Ureter (tissue), 1 donor: ENCODE data around the gene CAMTA1. TPM values are rescaled to one million over a fixed set of nuclear protein-coding genes. Genes with fewer than 3 reads are reported as not detected.
"Not testable (repeated sequence)": the region's sequence is repeated elsewhere in the genome, so short reads cannot be mapped to it uniquely, and the experiment has no call there.

Source experiments
- DNase-seq: peaks from one replicate; pipeline ENCODE4 v3.0.0-alpha.2; 2020; ENCODE audit warnings: low spot score
- total RNA-seq: library from RNA; stranded (reverse); gene quantifications from one replicate; pipeline ENCODE4 v1.2.4, GENCODE V29; 2023
- donor health status: DM: yes; HTN: yes; CAD: no.

The CAMTA1 gene
- total RNA-seq, 1 donor from 2014 or later: 88.1 TPM

GRCh38 chr1:7146710-7147109 is 361.5 kb downstream of the CAMTA1 start:
- DNase-seq: no peak

- DNase-seq: not testable (repeated sequence)
These were observed 362.5 kb downstream of the CAMTA1 start for GRCh38 chr1:7147581-7148282.

- peak; percentile 65 for DNase-seq
These were observed 364.0 kb downstream of the CAMTA1 start for GRCh38 chr1:7149080-7149838.

DNA sequence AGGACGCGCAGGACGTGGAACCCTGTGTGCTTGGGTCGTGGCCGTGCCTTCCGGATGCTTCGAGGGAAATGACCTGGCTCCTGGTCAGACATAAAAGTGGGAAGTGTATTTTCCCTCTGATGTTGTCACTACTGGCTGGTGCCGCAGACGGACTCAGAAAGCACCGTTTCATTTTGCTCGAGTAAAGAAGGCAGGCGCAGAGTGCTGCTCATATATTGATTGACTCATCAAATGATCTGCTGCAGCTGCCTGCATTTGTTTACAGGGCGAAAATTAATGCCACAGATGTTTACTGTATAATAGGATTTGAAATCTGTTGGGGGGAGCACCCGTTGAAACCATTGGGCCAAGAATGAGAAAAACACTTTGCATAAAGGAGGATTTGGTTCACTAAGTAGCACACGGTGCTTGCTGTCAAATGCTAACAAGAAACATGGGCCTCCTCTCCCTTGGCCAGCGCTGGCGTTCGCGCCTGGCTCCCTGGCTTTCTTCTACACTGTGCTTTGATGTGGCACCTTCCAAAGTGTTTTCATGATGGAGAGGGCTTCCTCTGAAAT is 365.5 kb downstream of the CAMTA1 start:
- no peak for DNase-seq

DNA sequence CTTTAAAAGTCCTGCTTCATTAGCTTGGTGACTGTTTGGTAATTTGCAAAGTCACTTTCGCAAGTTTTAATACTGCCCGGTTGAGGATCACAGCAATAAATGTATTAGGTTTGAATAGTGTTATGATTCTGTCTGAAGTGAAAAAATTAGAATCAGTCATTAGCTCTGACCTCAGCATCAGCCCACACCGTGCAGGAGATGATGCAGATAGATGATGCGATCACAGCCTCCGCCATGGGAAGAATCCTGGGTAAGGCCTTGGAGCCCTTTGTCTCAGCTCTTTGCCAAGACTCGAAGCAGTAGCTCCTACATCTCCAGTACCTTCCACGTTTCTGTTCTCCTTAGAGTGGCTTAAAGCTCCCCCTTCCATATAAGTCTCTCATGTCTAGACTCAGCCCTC is 366.7 kb downstream of the CAMTA1 start:
- DNase-seq: no peak

GRCh38 chr1:7152655-7153054 is 367.4 kb downstream of the CAMTA1 start:
- DNase-seq: no peak

DNA sequence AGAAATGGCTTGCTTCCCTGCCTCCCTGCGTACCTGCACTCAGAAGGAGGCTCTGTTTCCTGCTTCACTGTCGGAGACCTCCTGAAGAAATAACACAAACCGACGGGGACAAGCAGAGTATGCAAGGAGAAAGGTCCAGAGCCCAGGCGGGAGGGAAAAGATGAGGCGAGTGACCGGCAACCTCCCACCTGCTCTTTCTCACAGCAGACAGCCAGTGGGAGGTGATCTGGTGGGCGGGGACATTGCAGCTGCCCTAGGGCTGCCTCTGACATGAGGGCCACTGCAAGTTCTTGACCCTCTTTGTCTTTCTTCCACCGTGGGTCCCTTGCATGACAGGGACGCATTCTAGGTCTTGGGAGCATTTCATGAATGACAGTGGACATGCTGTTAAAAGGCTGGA is 368.2 kb downstream of the CAMTA1 start:
- DNase-seq: no peak

DNA sequence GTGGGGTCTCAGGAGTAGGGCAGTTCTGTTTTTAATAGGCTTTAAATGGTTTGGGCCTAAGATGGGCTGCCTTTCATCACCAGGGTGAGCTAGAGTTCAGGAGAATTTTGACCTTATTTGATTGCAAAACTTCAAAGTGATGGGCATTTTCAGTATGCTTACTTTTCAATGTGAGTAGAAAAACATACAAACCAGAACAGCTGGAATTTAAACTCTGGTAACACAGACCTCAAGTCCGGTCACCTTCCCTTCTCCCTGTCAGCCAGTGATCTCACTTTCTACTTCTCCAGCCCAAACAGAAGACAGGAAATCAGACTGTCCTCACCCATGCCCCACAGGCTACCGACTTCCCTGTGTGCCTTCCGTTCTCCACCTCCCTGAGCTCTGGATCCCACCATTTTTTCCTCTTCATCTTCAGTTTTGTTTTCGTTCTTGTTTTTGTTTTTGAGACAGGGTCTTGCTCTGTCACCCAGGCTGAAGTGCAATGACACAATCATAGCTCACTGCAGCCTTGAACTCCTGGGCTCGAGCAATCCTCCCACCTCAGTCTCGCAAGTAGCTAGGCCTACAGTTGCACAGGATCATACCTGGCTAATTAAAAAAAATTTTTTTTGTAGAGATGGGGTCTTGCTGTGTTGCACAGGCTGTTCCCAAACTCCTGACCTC is 374.0 kb downstream of the CAMTA1 start:
- no peak for DNase-seq

GRCh38 chr1:7168554-7168953 is 383.3 kb downstream of the CAMTA1 start:
- DNase-seq: not testable (repeated sequence)

DNA sequence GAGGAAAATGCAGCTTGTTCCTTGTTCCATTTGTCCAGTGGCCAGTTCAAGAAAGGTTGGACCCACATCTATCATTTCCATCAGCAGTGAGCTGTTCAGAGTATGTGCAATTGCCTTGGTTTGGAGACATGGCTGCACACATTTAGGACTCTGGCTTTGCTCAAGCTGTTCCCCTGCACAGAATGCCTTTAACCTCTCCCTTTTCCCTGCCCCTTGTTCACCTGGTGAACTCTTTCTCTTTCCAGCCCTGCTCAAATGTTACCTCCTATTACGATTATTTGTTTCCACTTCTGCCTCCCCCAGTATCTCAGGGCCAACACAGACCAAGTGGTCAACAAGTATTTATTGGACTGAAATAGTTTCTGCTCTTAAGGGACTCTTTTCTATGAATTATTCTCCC is 385.9 kb downstream of the CAMTA1 start:
- DNase-seq: no peak

DNA sequence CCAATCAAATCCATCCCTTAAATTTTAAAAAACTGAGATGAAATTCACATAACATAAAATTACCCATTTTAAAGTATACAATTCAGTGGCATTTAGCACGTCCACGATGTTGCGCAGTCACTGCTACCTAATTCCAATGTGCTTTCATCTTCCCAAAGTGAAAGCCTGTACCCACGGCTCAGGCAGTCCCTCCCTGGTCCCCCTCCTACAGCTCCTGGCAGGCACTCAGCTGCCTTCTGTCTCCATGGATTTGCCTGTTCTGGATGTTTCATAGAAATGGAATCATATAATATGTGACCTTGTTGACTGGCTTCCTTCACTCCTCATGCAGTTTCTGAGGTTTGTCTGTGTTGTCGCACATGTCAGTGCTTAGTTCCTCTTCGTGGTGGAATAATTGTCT is 386.3 kb downstream of the CAMTA1 start:
- DNase-seq: no peak

DNA sequence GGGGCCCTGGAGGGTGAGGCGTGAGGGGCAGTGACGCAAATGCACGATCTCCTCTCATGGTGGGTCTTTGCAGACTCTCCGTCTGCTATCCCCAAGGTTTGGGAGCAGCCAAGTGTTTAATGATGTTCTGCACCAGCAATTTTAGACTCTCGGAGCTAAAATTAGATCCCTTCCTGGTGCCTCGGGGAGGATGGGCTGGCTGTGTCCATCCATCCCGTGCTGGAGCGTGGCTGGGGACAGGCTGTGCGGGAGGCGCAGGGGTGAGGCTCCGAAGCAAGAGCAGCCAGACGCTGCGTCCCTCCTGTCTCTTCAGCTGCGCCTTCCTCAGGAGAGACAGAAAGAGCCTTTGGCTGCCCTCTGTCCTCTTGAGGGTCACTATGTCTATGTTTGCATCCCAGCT is 387.6 kb downstream of the CAMTA1 start:
- DNase-seq: no peak

DNA sequence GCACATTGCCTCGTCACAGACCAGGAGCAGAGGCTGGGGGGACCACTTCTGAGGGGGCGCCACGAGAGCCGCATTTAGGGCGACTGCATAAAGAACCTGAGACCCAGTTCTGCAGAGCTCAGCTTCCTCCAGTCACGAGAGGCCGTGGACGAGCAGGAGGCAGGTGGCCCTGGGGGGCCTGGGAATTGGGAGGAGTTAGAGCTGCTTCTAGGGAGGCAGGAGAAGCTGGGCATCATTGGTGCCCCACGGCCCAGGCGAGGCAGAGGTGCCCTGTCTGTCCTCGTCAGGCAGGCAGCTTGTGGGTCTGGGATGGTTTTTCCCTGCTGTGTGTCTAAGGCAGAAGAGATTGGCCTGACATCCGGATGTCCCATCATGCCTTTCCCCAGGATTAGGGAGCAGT is 389.3 kb downstream of the CAMTA1 start:
- DNase-seq: no peak

- DNase-seq: no peak
These were observed 390.0 kb downstream of the CAMTA1 start for GRCh38 chr1:7174980-7175906.

- no peak for DNase-seq
These were observed 391.8 kb downstream of the CAMTA1 start for GRCh38 chr1:7177021-7177420.

DNA sequence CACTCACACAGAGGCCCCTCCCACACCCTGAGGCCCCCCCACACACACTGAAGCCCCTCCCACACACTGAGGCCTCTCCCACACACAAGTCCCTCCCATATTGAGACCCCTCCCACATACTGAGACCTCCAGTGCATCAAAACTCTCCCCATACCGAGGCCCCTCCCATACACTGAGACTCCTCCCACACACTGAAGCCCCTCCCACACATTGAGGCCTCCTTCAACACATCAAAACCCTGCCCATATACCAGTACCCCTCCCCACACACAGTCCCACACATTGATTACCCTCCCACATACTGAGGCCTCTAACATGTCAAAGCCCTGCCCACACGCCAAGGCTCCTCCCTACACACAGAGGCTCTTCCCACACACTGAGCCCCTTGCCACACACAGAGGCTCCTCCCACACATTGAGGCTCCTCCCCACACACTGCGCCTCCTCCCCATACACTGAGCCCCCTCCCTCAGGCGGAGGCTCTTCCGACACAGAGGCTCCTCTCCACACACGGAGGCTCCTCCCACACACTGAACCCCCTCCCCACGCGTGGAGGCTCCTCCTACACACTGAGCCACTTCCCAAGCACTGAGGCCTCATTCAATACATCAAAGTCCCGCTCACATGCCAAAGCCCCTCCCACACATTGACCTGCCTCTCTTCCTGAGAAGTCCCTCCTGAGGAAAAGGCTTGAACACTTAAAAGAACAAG is 392.3 kb downstream of the CAMTA1 start:
- DNase-seq: no peak

DNA sequence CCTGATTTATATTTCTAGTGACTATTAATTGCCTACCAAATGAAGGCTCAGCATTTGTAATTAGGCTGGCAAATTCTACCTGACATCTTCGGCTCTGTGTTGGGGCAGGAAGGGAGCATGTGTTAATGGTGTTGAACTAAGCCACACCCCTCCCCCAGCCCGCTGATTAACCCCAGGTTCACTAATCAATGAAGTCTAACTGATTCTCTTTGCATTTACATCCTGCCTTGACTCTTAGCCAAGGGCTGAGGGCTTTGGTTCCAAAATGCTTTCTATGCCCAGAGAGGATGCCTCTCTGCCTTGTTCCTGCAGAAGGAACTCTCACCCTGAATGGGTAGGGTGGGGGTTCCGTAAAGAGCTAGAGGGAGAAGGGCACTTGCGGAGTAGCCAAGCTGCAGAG is 393.1 kb downstream of the CAMTA1 start:
- no peak for DNase-seq

- DNase-seq: no peak
These were observed 393.5 kb downstream of the CAMTA1 start for GRCh38 chr1:7178741-7179140.

- DNase-seq: no peak
These were observed 400.5 kb downstream of the CAMTA1 start for GRCh38 chr1:7185721-7186120.

DNA sequence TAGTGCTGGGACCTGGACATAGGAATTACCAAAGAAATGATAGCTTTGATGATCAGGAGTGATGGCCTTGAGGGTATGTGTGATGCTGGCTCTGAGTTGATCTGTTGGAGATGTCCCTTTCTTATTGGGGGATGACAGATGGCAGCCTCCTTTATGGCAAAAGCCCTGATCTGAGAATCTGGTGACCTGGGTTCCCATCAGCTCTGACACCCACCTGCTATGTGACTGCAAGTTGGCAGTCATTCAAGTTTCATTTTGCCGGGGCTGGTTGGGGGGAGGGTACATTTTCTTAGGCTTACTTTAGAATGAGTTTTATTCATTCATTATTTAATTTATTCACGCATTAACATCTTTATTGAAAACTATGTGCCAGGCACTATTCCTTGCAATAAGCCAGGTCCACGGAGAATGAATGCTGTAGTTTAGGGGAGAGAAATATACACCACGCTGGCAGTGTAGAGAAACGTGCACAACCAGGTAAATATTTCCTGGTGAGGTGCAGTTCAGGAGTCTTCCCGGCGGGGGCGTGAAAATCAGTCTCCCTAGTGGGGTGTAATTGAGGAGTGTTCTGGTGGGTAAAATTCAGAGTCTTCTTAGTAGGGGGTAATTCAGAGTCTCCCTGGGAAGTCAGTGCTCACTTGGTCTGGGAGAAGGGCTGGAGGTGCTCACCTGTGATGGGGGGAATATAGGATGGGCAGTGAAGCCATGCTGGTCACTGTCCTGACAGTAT is 401.3 kb downstream of the CAMTA1 start:
- DNase-seq: no peak
